ENCODE data around the gene DZANK1.
"Not testable (repeated sequence)": the region's sequence is repeated elsewhere in the genome, so short reads cannot be mapped to it uniquely, and the experiment has no call there.

The DZANK1 gene

DNA sequence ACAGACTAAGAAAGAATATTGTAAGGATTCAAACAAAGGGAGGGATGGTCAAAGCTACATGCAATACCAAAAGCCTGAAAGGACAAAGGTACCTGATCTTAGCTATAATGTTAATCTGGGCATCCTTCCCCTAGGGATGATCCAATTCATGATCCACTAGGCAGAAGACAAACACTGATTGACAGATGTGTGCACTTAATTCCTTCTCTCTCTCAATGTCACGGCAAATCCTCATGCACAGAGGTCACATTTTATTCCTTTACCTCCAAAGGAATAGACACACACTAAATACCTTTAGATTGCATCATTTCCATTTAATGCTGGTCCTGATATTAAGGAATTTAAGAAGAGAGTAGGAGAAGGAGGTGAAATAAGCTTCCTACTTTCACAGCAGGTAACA is 105.2 kb downstream of the DZANK1 start:
- POLR2A ChIA-PET, result no interaction called here
- TF ChIP-seq, protein P1, sequence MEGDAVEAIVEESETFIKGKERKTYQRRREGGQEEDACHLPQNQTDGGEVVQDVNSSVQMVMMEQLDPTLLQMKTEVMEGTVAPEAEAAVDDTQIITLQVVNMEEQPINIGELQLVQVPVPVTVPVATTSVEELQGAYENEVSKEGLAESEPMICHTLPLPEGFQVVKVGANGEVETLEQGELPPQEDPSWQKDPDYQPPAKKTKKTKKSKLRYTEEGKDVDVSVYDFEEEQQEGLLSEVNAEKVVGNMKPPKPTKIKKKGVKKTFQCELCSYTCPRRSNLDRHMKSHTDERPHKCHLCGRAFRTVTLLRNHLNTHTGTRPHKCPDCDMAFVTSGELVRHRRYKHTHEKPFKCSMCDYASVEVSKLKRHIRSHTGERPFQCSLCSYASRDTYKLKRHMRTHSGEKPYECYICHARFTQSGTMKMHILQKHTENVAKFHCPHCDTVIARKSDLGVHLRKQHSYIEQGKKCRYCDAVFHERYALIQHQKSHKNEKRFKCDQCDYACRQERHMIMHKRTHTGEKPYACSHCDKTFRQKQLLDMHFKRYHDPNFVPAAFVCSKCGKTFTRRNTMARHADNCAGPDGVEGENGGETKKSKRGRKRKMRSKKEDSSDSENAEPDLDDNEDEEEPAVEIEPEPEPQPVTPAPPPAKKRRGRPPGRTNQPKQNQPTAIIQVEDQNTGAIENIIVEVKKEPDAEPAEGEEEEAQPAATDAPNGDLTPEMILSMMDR (IDR thresholded peaks at IDR 0.05; ENCODE audit: insufficient read depth, low read length, missing control alignments), result no peak
- CTCF ChIA-PET, result no interaction called here
- no peak overlapping the region for H3K4me3 ChIP-seq (ENCODE audit: low read depth, low read length)
- DNase-seq (ENCODE audit: low read depth, low spot score), result no peak

DNA sequence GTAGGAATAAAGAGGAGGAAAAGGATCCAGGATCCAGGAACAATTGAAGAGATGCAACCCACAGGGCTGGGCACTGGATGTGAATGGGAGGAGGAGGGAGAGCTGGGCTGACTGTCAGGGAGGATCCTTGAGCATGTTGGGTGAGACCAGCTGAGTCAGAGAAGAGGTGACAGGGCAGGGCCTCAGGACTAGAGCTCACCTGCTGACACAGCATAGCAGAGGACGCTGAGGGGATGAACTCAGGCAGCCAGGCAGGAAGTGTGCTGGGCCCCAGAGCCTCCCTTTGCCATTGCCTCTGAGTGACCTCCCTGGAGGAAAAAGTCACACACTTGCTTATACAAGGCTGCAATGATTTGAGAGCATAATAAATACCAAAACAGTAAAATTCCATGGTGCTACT is 106.2 kb downstream of the DZANK1 start:
- ChIA-PET CTCF (no interaction called here), POLR2A (no interaction called here)
- no peak overlapping the region for H3K4me3 ChIP-seq (ENCODE audit: low read depth, low read length)
- DNase-seq (ENCODE audit: low read depth, low spot score), result no peak
- TF ChIP-seq, protein P1 (IDR thresholded peaks at IDR 0.05; ENCODE audit: insufficient read depth, low read length, missing control alignments), result no peak

DNA sequence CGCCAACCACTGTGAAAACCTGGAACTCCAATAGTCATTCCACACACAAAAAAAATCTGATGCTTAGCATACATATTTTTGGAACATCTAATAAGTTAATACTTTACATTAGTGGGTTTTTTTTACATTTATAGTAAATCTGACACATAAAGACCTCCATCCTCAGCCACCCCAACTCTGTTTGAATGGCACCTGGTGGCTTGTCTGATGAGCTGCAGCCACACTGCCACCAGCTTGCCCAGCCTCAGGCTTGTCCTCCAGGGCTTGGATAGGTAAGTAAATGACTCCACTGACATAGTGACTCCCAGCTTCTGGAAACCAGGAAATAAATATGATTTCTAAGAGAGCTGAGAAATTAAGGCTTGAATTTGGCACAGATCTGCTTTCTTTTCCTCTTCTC is 107.0 kb downstream of the DZANK1 start:
- TF ChIP-seq, protein P1 (IDR thresholded peaks at IDR 0.05; ENCODE audit: insufficient read depth, low read length, missing control alignments), result no peak
- H3K4me3 ChIP-seq (ENCODE audit: low read depth, low read length), result no peak overlapping the region
- CTCF ChIA-PET, result no interaction called here
- POLR2A ChIA-PET, result no interaction called here
- no peak for DNase-seq (ENCODE audit: low read depth, low spot score)

DNA sequence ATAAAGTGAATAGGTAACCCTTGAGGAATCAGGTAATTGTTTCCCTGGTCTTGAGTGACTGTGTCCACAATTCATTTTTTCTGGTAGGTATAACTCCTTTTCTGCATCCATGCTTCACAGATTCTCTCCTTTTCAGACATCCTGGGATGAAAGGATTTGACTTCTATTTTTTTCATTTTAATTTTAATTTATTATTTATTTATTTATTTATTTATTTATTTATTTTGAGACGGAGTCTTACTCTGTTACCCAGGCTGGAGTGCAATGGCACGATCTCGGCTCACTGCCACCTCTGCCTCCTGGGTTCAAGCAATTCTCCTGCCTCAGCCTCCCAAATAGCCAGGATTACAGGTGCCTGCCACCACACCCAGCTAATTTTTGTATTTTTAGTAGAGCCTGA is 117.1 kb downstream of the DZANK1 start:
- POLR2A ChIA-PET; CTCF ChIA-PET; H3K4me3 ChIP-seq (ENCODE audit: low read depth, low read length); DNase-seq (ENCODE audit: low read depth, low spot score): not testable (repeated sequence)
